ENCODE data around the gene VSTM4. TPM values are rescaled to one million over a fixed set of nuclear protein-coding genes. Genes with fewer than 3 reads are reported as not detected.

Gene VSTM4
- total and polyA plus RNA-seq, 2 experiments from 2014 or later = 9.5 to 12.3 TPM

GRCh38 chr10:49007129-49007528 is 108.2 kb downstream of the VSTM4 start:
- no peaks in the 10 kb centered on the region for H3K9me2 ChIP-seq (ENCODE audit: insufficient read depth)
- H2AFZ ChIP-seq = no peak overlapping the region
- no peak overlapping the region for H3K9ac ChIP-seq
- H3K4me1 ChIP-seq (ENCODE audit: insufficient read depth) = no peaks in the 10 kb centered on the region
- no peak overlapping the region for H3K4me2 ChIP-seq (ENCODE audit: unreplicated experiment)
- no peaks in the 10 kb centered on the region for H3K79me2 ChIP-seq (ENCODE audit: insufficient read depth)
- H3F3A ChIP-seq (ENCODE audit: insufficient read depth) = no peaks in the 10 kb centered on the region
- H3K27ac ChIP-seq = no peak overlapping the region
- H3K27me3 ChIP-seq (replicated peaks; ENCODE audit: insufficient read depth) = no peaks in the 10 kb centered on the region
- in situ Hi-C loops (cut with MboI) = no loop called here
- TF ChIP-seq EZH2phosphoT487 (IDR thresholded peaks at IDR 0.05; ENCODE audit: insufficient read depth, low read depth) = no peak
- no peak for TF ChIP-seq EZH2 (IDR thresholded peaks at IDR 0.05; ENCODE audit: insufficient read depth, poor library complexity, severe bottlenecking)
- 45 to 53% methylated on average over 5 of the region's 5 CpGs for WGBS, 2 experiments (ENCODE audit: low coverage in 1 of 2, low lambda C conversion rate in 2 of 2, missing lambda C conversion rate in 2 of 2)
- no peaks in the 10 kb centered on the region for H3K36me3 ChIP-seq (ENCODE audit: low read depth)
- H3K9me3 ChIP-seq (ENCODE audit: low read depth) = no peaks in the 10 kb centered on the region
- DNase-seq = no peak
- H3K4me3 ChIP-seq = no peak overlapping the region
- no peaks in the 10 kb centered on the region for H4K20me1 ChIP-seq (ENCODE audit: insufficient read depth)

DNA sequence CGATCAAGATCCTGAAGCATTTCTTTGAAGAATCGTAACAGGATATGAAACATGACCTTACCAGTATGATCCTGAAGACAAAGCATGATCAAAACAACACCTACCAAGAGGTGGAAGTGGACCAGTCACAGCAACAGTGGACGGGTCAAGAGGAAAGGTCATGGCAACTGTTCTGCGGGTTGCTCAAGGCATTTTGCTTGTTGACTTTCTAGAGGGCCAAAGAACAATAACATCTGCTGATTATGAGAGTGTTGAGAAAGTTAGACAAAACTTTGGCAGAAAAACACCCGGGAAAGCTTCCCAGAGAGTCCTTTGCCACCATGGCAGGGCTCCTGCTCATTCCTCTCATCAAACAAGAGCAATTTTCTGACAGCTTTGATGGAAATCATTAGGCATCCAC is 110.1 kb downstream of the VSTM4 start:
- DNase-seq = no peak
- in situ Hi-C loops (cut with MboI) = no loop called here

DNA sequence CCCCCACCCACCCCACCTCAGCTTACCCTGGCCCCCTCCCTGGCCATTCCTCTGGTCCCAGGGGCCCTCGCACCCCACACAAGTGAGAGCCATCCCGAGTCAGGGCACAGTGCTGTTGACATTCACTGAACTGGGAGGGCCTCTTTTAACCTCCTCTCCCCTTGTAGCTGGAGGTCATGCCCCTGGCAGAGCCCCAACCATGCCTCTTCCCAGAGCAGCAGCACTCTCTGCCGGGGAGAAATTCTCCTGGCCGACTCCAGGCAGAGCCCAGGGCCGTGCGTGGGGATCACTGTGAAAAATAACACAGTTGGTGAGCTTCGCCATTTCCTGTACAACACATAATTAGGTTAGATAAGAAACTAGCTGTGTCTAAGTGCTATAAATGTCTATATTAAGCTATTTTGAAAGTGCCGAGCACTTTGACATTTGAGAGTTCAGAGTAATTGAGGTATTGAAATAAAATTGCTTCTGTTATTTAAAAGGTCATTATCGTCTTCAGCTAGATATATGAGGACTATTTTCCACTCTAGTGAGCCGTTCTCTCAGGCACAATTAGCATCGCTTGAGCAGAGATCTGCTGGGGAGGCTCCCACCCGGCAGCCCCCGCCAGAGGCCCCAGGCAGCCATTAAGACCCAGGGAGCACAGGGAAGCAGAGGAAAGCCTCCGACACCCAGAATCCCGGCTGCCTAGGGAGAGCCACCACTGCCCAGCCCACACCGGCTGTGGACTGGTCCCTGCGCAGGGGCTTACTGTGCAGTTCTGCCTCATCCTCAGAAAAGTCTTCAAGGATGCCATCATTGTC is 113.3 kb downstream of the VSTM4 start:
- no peak overlapping the region for H3K27ac ChIP-seq
- no peak for TF ChIP-seq EZH2phosphoT487 (IDR thresholded peaks at IDR 0.05; ENCODE audit: insufficient read depth, low read depth)
- TF ChIP-seq EZH2 (IDR thresholded peaks at IDR 0.05; ENCODE audit: insufficient read depth, poor library complexity, severe bottlenecking) = no peak
- 72 to 73% methylated on average over 17 of the region's 17 CpGs for WGBS, 2 experiments (ENCODE audit: low coverage in 1 of 2, low lambda C conversion rate in 2 of 2, missing lambda C conversion rate in 2 of 2)
- H3K79me2 ChIP-seq (ENCODE audit: insufficient read depth) = no peaks in the 10 kb centered on the region
- H3K9ac ChIP-seq = no peak overlapping the region
- H3K36me3 ChIP-seq (ENCODE audit: low read depth) = no peaks in the 10 kb centered on the region
- no peaks in the 10 kb centered on the region for H3K9me3 ChIP-seq (ENCODE audit: low read depth)
- H3K4me2 ChIP-seq (ENCODE audit: unreplicated experiment) = no peak overlapping the region
- no peak for DNase-seq
- in situ Hi-C loops (cut with MboI) = no loop called here
- no peaks in the 10 kb centered on the region for H3K4me1 ChIP-seq (ENCODE audit: insufficient read depth)
- H4K20me1 ChIP-seq (ENCODE audit: insufficient read depth) = no peaks in the 10 kb centered on the region
- H3K9me2 ChIP-seq (ENCODE audit: insufficient read depth) = no peaks in the 10 kb centered on the region
- H3K4me3 ChIP-seq = no peak overlapping the region
- H3F3A ChIP-seq (ENCODE audit: insufficient read depth) = no peaks in the 10 kb centered on the region
- H2AFZ ChIP-seq = no peak overlapping the region
- H3K27me3 ChIP-seq (replicated peaks; ENCODE audit: insufficient read depth) = 0 out of 2 replicates have a peak, but pooled peaks cover 8% of the 10 kb centered on the region

More for the DNA sequence above, 110.1 kb downstream of the VSTM4 start:
- H3K9me2 ChIP-seq (ENCODE audit: insufficient read depth) = no peaks in the 10 kb centered on the region
- H3K9ac ChIP-seq = no peak overlapping the region
- H3K79me2 ChIP-seq (ENCODE audit: insufficient read depth) = no peaks in the 10 kb centered on the region
- no peaks in the 10 kb centered on the region for H3K27me3 ChIP-seq (replicated peaks; ENCODE audit: insufficient read depth)
- no peak overlapping the region for H2AFZ ChIP-seq
- no peak overlapping the region for H3K4me2 ChIP-seq (ENCODE audit: unreplicated experiment)
- H4K20me1 ChIP-seq (ENCODE audit: insufficient read depth) = no peaks in the 10 kb centered on the region
- TF ChIP-seq EZH2 (IDR thresholded peaks at IDR 0.05; ENCODE audit: insufficient read depth, poor library complexity, severe bottlenecking) = no peak
- no peaks in the 10 kb centered on the region for H3K36me3 ChIP-seq (ENCODE audit: low read depth)
- no peaks in the 10 kb centered on the region for H3K4me1 ChIP-seq (ENCODE audit: insufficient read depth)
- H3K27ac ChIP-seq = no peak overlapping the region
- no peaks in the 10 kb centered on the region for H3K9me3 ChIP-seq (ENCODE audit: low read depth)
- H3F3A ChIP-seq (ENCODE audit: insufficient read depth) = no peaks in the 10 kb centered on the region
- WGBS, 2 experiments (ENCODE audit: low coverage in 1 of 2, low lambda C conversion rate in 2 of 2, missing lambda C conversion rate in 2 of 2) = 24 to 26% methylated on average over 5 of the region's 5 CpGs
- no peak overlapping the region for H3K4me3 ChIP-seq

DNA sequence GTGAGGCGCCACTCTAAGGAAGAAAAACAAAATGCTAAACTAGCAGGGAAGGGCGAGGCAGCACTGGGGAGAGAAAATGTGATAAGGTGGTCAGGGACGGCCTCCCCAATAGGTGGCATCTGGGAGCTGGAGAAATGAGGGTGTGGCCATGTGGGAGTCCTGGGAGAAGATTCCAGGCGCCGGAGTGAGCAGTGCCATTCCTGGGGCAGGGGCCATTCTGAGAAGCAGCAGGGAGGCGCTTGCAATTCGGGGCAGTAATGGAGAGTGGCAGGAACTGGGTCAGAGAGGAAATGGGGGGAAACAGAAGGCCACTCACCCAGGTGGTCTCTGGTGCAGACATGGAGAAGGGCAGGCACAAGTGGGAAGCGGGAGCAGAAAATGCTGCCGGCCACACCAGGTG is 113.9 kb downstream of the VSTM4 start:
- Histone ChIP-seq H3K9me3 (ENCODE audit: low read depth) (no peaks in the 10 kb centered on the region), H3K4me1 (ENCODE audit: insufficient read depth) (no peaks in the 10 kb centered on the region), H3K27ac (no peak overlapping the region), H2AFZ (no peak overlapping the region), H3K27me3 (replicated peaks; ENCODE audit: insufficient read depth) (0 out of 2 replicates have a peak, but pooled peaks cover 8% of the 10 kb centered on the region), H3K9me2 (ENCODE audit: insufficient read depth) (no peaks in the 10 kb centered on the region), H3K4me3 (no peak overlapping the region), H3K79me2 (ENCODE audit: insufficient read depth) (no peaks in the 10 kb centered on the region), H3K4me2 (ENCODE audit: unreplicated experiment) (no peak overlapping the region), H3K36me3 (ENCODE audit: low read depth) (no peaks in the 10 kb centered on the region), H3K9ac (no peak overlapping the region), H4K20me1 (ENCODE audit: insufficient read depth) (no peaks in the 10 kb centered on the region), H3F3A (ENCODE audit: insufficient read depth) (no peaks in the 10 kb centered on the region)
- 91% methylated on average over 7 to 9 of the region's 9 CpGs for WGBS, 2 experiments (ENCODE audit: low coverage in 1 of 2, low lambda C conversion rate in 2 of 2, missing lambda C conversion rate in 2 of 2)
- no peak for DNase-seq
- in situ Hi-C loops (cut with MboI) = no loop called here
- no peak for TF ChIP-seq EZH2phosphoT487 (IDR thresholded peaks at IDR 0.05; ENCODE audit: insufficient read depth, low read depth)
- TF ChIP-seq EZH2 (IDR thresholded peaks at IDR 0.05; ENCODE audit: insufficient read depth, poor library complexity, severe bottlenecking) = no peak
